Fibroblast of pulmonary artery (primary cell): ENCODE results near the gene TRIM25.
A peak's percentile ranks its signal among the peaks of the same experiment; 100 is the strongest.

Experiments
- DNase-seq: peaks from one replicate; pipeline ENCODE4 v3.0.0-alpha.2; 2010; ENCODE audit warnings: low read depth
- H3K4me3 ChIP-seq: replicated peaks from 2 replicates; pipeline ENCODE4 v1.5.1; 2011; ENCODE audit warnings: low read depth, mild to moderate bottlenecking, control low read depth, low read length, moderate library complexity
- TF ChIP-seq, protein P1 (sequence below): IDR thresholded peaks from 2 replicates; pipeline ENCODE4 v1.5.1; 2011; ENCODE audit warnings: mild to moderate bottlenecking, control low read depth, low read length, inconsistent platforms; ENCODE audit errors: missing control alignments

TRIM25 gene

DNA sequence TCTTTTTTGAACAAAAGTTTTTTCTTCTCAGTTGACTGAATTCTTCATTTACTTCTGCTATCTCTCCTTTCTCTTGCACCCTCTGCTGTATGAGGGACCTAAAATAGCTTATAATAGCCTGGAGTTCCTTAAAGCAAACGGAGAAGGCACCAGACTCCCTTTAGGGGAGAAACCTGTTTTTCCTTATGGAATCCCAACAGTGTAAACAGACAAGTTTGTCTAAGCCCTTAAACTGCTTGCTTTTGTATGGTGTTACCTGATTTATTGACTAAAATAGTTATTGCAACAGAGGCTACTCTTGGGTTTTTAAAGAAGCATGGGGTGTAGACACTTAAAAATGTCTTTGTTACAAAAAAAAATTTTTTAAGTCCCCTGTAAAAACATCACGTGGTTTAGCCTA is 12.9 kb upstream of the TRIM25 start:
- TF ChIP-seq, protein P1, sequence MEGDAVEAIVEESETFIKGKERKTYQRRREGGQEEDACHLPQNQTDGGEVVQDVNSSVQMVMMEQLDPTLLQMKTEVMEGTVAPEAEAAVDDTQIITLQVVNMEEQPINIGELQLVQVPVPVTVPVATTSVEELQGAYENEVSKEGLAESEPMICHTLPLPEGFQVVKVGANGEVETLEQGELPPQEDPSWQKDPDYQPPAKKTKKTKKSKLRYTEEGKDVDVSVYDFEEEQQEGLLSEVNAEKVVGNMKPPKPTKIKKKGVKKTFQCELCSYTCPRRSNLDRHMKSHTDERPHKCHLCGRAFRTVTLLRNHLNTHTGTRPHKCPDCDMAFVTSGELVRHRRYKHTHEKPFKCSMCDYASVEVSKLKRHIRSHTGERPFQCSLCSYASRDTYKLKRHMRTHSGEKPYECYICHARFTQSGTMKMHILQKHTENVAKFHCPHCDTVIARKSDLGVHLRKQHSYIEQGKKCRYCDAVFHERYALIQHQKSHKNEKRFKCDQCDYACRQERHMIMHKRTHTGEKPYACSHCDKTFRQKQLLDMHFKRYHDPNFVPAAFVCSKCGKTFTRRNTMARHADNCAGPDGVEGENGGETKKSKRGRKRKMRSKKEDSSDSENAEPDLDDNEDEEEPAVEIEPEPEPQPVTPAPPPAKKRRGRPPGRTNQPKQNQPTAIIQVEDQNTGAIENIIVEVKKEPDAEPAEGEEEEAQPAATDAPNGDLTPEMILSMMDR: no peak
- H3K4me3 ChIP-seq: no peak overlapping the region
- no peak for DNase-seq

DNA sequence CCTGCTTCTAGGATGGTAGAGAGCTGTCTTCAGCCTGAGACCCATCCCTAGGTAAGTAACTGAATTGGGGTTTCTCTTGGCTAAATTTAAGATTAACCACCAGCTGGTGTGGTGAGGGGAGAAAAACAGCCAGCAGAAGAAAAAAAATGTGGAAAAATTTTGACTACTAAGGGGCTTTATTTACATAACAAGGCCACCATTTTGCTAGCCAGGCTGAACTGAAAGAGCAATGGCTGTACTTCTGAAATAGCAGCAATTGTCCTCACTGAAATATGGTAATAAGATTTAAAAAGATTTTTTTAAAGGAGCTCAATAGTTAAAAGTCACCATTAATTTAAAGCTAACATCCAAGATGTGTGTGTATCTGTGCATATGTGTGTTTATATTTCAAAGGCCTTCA is 12.4 kb upstream of the TRIM25 start:
- H3K4me3 ChIP-seq: no peak overlapping the region
- TF ChIP-seq, protein P1: no peak
- DNase-seq: no peak

DNA sequence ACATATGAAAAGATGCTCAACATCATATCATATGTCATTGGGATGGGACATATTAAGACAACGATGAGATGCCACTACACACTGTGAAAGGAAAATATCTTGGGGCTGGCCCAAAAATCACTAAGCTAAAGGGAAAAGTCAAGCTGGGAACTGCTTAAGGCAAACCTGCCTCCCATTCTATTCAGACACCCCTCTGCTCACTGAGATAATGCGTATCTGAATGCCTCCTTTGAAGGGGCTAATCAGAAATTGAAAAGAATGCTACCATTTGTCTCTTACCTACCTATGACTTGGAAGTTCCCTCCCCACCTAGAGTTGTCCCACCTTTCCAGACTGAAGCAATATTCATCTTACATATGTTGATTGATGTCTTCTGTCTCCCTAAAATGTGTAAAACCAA is 11.2 kb upstream of the TRIM25 start:
- no peak overlapping the region for H3K4me3 ChIP-seq
- DNase-seq: no peak
- TF ChIP-seq, protein P1: no peak

DNA sequence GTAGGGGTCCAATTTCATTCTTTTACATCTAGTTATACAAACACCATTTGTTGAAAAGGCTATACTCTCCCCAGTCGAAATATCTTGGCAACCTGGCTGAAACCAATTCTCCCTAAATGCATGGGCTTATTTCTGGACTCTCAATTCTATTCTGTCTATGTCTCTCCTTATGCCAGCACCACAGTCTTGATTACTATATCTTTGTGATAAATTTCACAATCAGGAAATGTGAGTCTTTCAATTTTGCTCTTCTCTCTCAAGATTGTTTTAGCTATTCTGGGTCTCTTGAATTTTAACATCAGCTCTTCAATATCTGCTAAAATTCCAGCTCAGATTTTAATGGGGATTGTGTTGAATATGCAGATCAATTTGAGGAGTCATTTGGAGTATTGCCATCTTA is 5.9 kb upstream of the TRIM25 start:
- TF ChIP-seq, protein P1: no peak
- peak; percentile 22 for DNase-seq

DNA sequence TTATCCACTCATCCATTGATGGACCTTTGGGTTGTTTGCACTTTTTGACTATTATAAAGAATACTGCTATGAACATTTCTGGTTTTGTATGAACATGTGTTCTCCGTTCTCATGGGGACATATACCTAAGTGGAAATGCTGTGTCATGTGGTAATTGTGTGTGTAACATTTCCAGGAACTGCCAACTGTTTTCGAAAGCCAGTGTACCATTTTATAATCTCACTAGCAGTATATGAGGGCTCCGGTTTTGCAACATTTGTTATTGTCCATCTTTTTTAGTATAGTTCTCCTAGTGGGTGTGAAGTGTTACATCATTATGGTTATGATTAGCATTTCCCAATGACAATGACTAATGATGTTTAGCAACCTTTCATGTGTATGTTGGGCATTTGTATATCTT is 5.1 kb upstream of the TRIM25 start:
- TF ChIP-seq, protein P1: no peak
- H3K4me3 ChIP-seq: no peak overlapping the region
- DNase-seq: peak; percentile 87

More for the DNA sequence above, 5.9 kb upstream of the TRIM25 start:
- no peak overlapping the region for H3K4me3 ChIP-seq

DNA sequence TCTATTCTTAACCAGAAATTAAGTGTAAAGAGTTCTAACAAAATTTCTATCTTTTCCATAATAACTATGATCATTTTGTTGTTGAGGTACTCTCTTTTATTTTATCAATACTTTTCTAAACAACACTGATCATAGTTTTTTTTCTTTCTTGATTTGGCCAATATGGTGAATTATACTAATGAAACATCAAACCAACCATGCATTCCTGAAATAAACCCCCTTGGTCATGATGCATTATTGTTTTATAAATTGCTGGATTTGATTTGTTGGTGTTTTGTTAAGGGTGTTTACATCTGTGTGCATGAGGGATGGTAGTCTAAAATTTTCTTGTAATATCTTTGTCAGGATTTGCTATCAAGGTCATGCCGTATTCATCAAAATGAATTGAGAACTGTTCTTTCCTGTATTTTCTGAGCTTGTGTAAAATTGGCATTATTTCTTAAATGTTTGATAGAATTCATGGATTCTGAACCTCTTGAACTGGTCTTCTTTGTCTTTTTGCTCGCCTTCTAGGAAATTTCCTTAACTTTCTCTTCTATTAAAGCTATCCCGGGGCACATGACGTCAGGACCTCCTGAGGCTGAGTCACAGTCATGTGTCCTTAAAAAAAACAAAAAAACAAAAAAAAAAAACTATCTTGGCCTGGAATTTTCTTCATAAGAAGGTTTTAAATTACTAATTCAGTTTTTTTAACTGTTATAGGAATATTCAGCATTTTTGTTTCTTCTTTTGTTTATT is 3.9 kb upstream of the TRIM25 start:
- no peak overlapping the region for H3K4me3 ChIP-seq
- DNase-seq: peak; percentile 14
- TF ChIP-seq, protein P1: no peak
